Naive thymus-derived CD4-positive, alpha-beta T cell (primary cell): Measurements from ENCODE around the gene ZDHHC14. TPM values are rescaled to one million over a fixed set of nuclear protein-coding genes. Genes with fewer than 3 reads are reported as not detected.
A peak's percentile ranks its signal among the peaks of the same experiment; 100 is the strongest.

ENCODE experiments used
- ATAC-seq: fragments of 150-1000 bp; cut with Tn5 transposase; 2 replicates; pipeline ENCODE4 v1.10.0; 2021; ENCODE audit warnings: mild to moderate bottlenecking, moderate library complexity
- CTCF ChIA-PET: fragments of 350-600 bp; sonication (Branson Sonifier 250); formaldehyde crosslinking; loops from one replicate; lab custom pipeline; 2021; ENCODE audit warnings: antibody characterized with exemption; lab: Charles Lee
- POLR2A ChIA-PET: fragments of 350-600 bp; sonication (Branson Sonifier 250); formaldehyde crosslinking; loops from one replicate; lab custom pipeline; 2021; ENCODE audit warnings: antibody characterized with exemption, inconsistent platforms; lab: Charles Lee
- DNase-seq, 9 donors: peaks; one replicate each; pipeline versions ENCODE4 v3.0.0 to v3.0.0-alpha.2; 2020 to 2022; ENCODE audit warnings: mixed read lengths in 1 of 9
- H3K27ac ChIP-seq: one replicate; pipeline ENCODE4 v1.7.0; 2013; ENCODE audit warnings: mild to moderate bottlenecking, low read depth, low read length, moderate library complexity
- H3K27me3 ChIP-seq, 2 donors: one replicate each; pipeline ENCODE4 v1.7.0; 2013; ENCODE audit warnings: low read length in 2 of 2, mild to moderate bottlenecking in 2 of 2, moderate library complexity in 2 of 2; ENCODE audit not compliant: control insufficient read depth in 2 of 2, insufficient read depth in 2 of 2
- H3K36me3 ChIP-seq, 3 experiments: 1 replicate in 2 of 3; 2 replicates in 1 of 3; pipeline ENCODE4 v1.7.0; 2013; ENCODE audit warnings: low read length in 3 of 3, mild to moderate bottlenecking in 3 of 3, moderate library complexity in 1 of 3; ENCODE audit not compliant: insufficient read depth in 3 of 3, control insufficient read depth in 2 of 3
- H3K4me1 ChIP-seq, 2 donors: one replicate each; pipeline ENCODE4 v1.7.0; 2013; ENCODE audit warnings: low read length in 2 of 2, mild to moderate bottlenecking in 2 of 2, moderate library complexity in 1 of 2; ENCODE audit not compliant: control insufficient read depth in 2 of 2, insufficient read depth in 2 of 2
- H3K4me3 ChIP-seq: 2 replicates; pipeline ENCODE4 v1.7.0; 2013; ENCODE audit warnings: mild to moderate bottlenecking, low read length
- H3K9me3 ChIP-seq, 3 experiments: 1 replicate in 2 of 3; 2 replicates in 1 of 3; pipeline ENCODE4 v1.7.0; 2013; ENCODE audit warnings: low read length in 3 of 3; ENCODE audit not compliant: control insufficient read depth in 2 of 3
- H3K27ac Mint-ChIP-seq, 9 donors: one replicate each; pipeline ENCODE4 v1.8.0; 2020 to 2022; ENCODE audit warnings: mixed read lengths in 9 of 9, mild to moderate bottlenecking in 8 of 9, moderate library complexity in 5 of 9, inconsistent platforms in 2 of 9
- H3K27me3 Mint-ChIP-seq, 5 donors: one replicate each; pipeline ENCODE4 v1.8.0; 2021 to 2022; ENCODE audit warnings: mixed read lengths in 5 of 5, mild to moderate bottlenecking in 1 of 5
- H3K36me3 Mint-ChIP-seq, 5 donors: one replicate each; pipeline ENCODE4 v1.8.0; 2020 to 2022; ENCODE audit warnings: mixed read lengths in 5 of 5, mild to moderate bottlenecking in 3 of 5, inconsistent platforms in 1 of 5
- H3K4me1 Mint-ChIP-seq, 7 donors: one replicate each; pipeline ENCODE4 v1.8.0; 2020 to 2022; ENCODE audit warnings: mixed read lengths in 7 of 7, mild to moderate bottlenecking in 3 of 7, inconsistent platforms in 1 of 7
- H3K4me3 Mint-ChIP-seq, 10 donors: one replicate each; pipeline ENCODE4 v1.8.0; 2020 to 2022; ENCODE audit warnings: mild to moderate bottlenecking in 10 of 10, mixed read lengths in 10 of 10, moderate library complexity in 6 of 10, inconsistent platforms in 2 of 10
- H3K9me3 Mint-ChIP-seq, 11 donors: one replicate each; pipeline ENCODE4 v1.8.0; 2020 to 2022; ENCODE audit warnings: mixed read lengths in 11 of 11, mild to moderate bottlenecking in 4 of 11, inconsistent platforms in 1 of 11, moderate library complexity in 1 of 11
- intact Hi-C, 2 donors: fragments of 100-400 bp; cut with micrococcal nuclease; formaldehyde crosslinking; loops; one replicate each; pipeline ENCODE4 v1.15.1; 2023
- polyA plus RNA-seq, 2 donors: library from polyadenylated mRNA; unstranded; fragments of 300-500 nt; fragmentation: Illumina TruSeq; gene quantifications; one replicate each; pipeline ENCODE4 v1.2.3, GENCODE V29; 2021
- total RNA-seq, 6 experiments: library from RNA in 5 of 6; stranded (reverse) in 5 of 6; gene quantifications; 1 replicate in 5 of 6; 2 replicates in 1 of 6; pipeline ENCODE4 v1.2.3 and lab custom pipeline; 2021 to 2026

Gene ZDHHC14
- total and polyA plus RNA-seq, 7 experiments from 2014 or later, result 0.13 to 18.2 (median 0.95) TPM

DNA sequence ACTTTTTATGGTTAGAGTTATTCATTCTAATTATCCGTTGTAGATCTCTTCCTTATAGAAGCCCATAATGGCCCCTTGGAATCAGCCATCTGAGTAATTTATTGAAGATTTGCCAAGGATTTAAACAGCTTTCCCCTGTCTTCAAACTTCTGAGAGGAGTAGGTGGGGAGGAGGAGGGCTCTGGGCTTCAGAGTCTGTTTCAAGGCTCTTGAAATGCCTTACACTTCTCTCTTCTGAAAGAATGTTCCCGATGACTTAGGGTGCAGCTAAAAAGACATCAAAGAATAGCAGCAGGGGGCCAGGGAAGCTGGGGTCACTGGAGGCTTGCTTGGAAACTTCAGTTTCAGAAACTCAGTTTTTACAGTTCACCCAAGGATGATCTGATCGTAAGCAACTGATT, 165.3 kb downstream of the ZDHHC14 start:
- POLR2A ChIA-PET, result interaction anchor here (1.1 kb wide), 1 partner anchor 21 kb away, joined by 3 read pairs; no protein-coding TSS in a partner anchor
- Histone ChIP-seq H3K27ac (no peak overlapping the region), H3K4me1 (peaks cover 5 to 13% of the 10 kb centered on the region in 2 donors), H3K27me3 (no peaks in the 10 kb centered on the region), H3K36me3 (no peaks in the 10 kb centered on the region), H3K9me3 (no peaks in the 10 kb centered on the region), H3K4me3 (no peak overlapping the region)
- Mint-ChIP-seq H3K9me3 (peaks cover 0 to 9% (median 1%) of the 10 kb centered on the region in 11 donors), H3K27ac (no peak overlapping the region), H3K4me3 (no peak overlapping the region), H3K4me1 (peaks cover 11 to 27% (median 20%) of the 10 kb centered on the region in 7 donors), H3K27me3 (peaks cover 0 to 8% (median 3%) of the 10 kb centered on the region in 5 donors), H3K36me3 (peaks cover 0 to 52% (median 6%) of the 10 kb centered on the region in 5 donors)
- intact Hi-C loops, result no loop called here
- CTCF ChIA-PET, result no interaction called here
- ATAC-seq (no peak), DNase-seq (no peak)

DNA sequence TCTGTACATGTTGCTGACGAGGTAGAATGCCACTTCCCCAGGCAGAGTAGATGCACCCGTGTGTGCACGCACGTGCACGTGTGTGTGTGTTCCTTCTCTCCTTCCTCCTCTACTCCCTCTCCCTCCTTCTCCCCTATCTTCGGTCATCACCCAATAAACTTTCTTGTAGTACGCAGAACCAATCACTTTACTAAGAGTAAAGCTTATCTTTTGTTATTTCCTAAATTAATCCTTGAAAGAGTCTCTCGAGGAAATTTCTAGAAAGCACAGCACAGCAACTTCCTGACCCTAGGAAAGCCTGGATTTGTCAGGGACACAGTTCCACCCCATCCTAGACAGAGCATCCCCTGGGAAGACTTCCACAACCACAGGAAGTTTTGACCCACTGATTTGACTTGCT, 166.1 kb downstream of the ZDHHC14 start:
- H3K4me3 ChIP-seq, result no peak overlapping the region
- H3K4me1 Mint-ChIP-seq, result peaks cover 15 to 30% (median 22%) of the 10 kb centered on the region in 7 donors
- intact Hi-C loops, result no loop called here
- peaks cover 5 to 13% of the 10 kb centered on the region in 2 donors for H3K4me1 ChIP-seq
- H3K4me3 Mint-ChIP-seq, result no peak overlapping the region
- no peaks in the 10 kb centered on the region for H3K27me3 ChIP-seq
- no peak overlapping the region for H3K27ac Mint-ChIP-seq
- DNase-seq, result no peak
- H3K36me3 Mint-ChIP-seq, result peaks cover 3 to 49% (median 6%) of the 10 kb centered on the region in 5 donors
- H3K9me3 Mint-ChIP-seq, result peaks cover 0 to 9% (median 1%) of the 10 kb centered on the region in 11 donors
- ATAC-seq, result no peak
- peaks cover 0 to 8% (median 3%) of the 10 kb centered on the region in 5 donors for H3K27me3 Mint-ChIP-seq
- ChIA-PET CTCF (no interaction called here), POLR2A (no interaction called here)
- no peaks in the 10 kb centered on the region for H3K36me3 ChIP-seq
- no peaks in the 10 kb centered on the region for H3K9me3 ChIP-seq
- no peak overlapping the region for H3K27ac ChIP-seq

DNA sequence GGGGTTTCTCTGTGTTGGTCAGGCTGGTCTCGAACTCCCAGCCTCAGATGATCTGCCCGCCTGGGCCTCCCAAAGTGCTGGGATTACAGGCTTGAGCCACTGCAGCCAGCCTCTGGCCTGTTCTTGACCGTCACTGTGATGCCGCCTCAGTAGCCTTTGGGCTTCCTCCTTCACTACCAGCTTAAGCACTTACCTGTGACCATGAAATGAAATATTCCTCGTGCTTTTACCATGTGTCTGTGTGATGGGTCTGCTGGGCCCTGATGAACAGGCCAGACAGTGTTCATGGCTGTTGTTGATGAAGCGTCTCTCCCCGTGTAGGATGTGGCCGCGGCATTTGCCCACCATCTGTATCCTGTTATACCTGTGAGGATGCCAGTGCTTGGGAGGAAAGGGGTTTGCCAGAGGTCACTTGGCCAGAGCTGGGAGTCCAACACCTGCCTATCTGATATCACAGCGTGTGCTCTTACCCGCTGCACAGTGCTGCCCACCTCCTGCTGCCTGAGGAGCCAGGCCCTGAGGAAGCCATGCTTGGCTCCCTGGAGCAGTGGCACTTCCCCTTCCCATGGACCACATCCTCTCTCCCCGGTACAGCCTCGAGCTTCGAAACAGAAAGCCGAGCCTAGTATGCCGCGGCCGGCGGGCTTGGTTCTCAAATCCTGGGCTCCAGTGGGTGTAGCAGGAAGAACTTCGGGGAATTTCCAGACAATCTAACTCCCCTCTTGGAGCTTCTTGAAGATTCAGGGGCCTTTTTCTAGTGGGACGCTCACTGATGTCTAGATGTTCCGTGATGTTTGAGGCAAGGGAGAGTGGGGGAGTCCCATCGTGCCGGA, 167.9 kb downstream of the ZDHHC14 start:
- intact Hi-C loops, result no loop called here
- Histone ChIP-seq H3K36me3 (no peaks in the 10 kb centered on the region), H3K4me3 (no peak overlapping the region), H3K27ac (no peak overlapping the region), H3K4me1 (peaks cover 5 to 13% of the 10 kb centered on the region in 2 donors), H3K9me3 (no peaks in the 10 kb centered on the region), H3K27me3 (no peaks in the 10 kb centered on the region)
- Mint-ChIP-seq H3K27ac (no peak overlapping the region), H3K4me3 (peak overlapping the region in 6 of 10 donors; percentile 13 to 52 (median 34)), H3K4me1 (peaks cover 17 to 30% (median 22%) of the 10 kb centered on the region in 7 donors), H3K36me3 (peaks cover 4 to 39% (median 4%) of the 10 kb centered on the region in 5 donors), H3K9me3 (peaks cover 0 to 9% (median 1%) of the 10 kb centered on the region in 11 donors), H3K27me3 (peaks cover 0 to 12% (median 5%) of the 10 kb centered on the region in 5 donors)
- no peak for DNase-seq
- POLR2A ChIA-PET, result interaction anchor here (0.6 kb wide), 1 partner anchor 521 kb away, joined by 3 read pairs; no protein-coding TSS in a partner anchor
- CTCF ChIA-PET, result no interaction called here
- peak; percentile 62 for ATAC-seq

DNA sequence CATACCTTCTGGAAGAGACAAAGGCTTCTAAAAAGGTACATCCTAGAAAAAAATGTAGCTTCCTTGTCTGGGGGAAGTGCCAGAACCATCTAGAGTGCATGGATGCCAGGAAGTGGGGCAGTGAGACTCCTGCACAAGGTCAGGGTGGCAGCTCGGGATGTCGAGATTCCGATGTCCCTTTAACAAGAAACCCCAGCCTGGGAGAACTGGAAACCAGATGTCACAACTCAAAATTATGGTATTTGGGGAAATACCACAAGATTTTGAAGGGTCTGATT, 168.4 kb downstream of the ZDHHC14 start:
- Mint-ChIP-seq H3K27ac (no peak overlapping the region), H3K27me3 (peaks cover 0 to 12% (median 5%) of the 10 kb centered on the region in 5 donors), H3K36me3 (peaks cover 4 to 35% (median 4%) of the 10 kb centered on the region in 5 donors), H3K4me1 (peaks cover 17 to 30% (median 22%) of the 10 kb centered on the region in 7 donors), H3K9me3 (peaks cover 0 to 9% (median 1%) of the 10 kb centered on the region in 11 donors), H3K4me3 (peak overlapping the region in 6 of 10 donors; percentile 13 to 52 (median 34))
- no peaks in the 10 kb centered on the region for H3K9me3 ChIP-seq
- no peaks in the 10 kb centered on the region for H3K36me3 ChIP-seq
- POLR2A ChIA-PET, result interaction anchor here (0.5 to 0.6 kb wide), 2 partner anchors 8 to 520 kb away, joined by 3 to 4 read pairs; no protein-coding TSS in a partner anchor
- DNase-seq (no peak), ATAC-seq (no peak)
- H3K27me3 ChIP-seq, result no peaks in the 10 kb centered on the region
- no peak overlapping the region for H3K27ac ChIP-seq
- H3K4me3 ChIP-seq, result no peak overlapping the region
- peaks cover 5 to 13% of the 10 kb centered on the region in 2 donors for H3K4me1 ChIP-seq
- CTCF ChIA-PET, result no interaction called here
- intact Hi-C loops, result no loop called here

DNA sequence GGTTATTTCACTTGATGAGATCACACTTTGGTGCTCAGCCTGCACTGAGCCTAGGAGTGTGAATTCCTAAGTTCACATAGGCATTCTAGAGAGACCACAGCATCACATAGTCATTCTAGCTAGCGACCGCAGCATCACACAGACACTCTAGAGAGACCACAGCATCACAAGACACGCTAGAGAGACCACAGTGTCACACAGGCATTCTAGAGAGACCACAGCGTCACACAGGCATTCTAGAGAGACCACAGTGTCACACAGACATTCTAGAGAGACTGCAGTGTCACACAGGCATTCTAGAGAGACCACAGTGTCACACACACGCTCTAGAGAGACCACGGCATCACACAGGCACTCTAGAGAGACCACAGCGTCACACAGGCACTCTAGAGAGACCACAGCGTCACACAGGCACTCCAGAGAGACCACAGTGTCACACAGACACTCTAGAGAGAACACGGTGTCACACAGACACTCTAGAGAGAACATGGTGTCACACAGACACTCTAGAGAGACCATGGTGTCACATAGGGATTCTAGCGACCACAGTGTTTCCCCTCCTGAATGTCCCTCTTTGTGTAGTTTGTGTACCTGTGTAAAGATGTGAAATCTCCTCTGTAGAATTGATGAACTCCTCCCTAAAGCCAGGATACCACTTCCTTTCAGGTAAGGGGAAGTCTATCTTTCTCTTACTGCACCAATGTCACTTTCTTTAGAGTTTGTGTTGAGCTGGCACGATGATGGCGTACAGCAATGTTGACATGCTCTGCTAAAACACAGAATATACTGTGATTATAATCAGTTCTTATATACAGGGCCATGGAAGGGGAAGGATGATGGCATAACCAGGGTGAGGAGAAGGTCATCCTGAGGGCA, 169.4 kb downstream of the ZDHHC14 start:
- H3K27me3 ChIP-seq, result no peaks in the 10 kb centered on the region
- no peaks in the 10 kb centered on the region for H3K36me3 ChIP-seq
- Mint-ChIP-seq H3K9me3 (peaks cover 0 to 5% (median 0%) of the 10 kb centered on the region in 11 donors), H3K27ac (peak overlapping the region in 7 of 9 donors; percentile 2 to 63 (median 28)), H3K4me3 (peak overlapping the region in 4 of 10 donors; percentile 9 to 43 (median 13)), H3K27me3 (peaks cover 0 to 17% (median 5%) of the 10 kb centered on the region in 5 donors), H3K4me1 (peaks cover 17 to 30% (median 22%) of the 10 kb centered on the region in 7 donors), H3K36me3 (peaks cover 0 to 27% (median 4%) of the 10 kb centered on the region in 5 donors)
- CTCF ChIA-PET, result interaction anchor here (1.4 kb wide), 1 partner anchor 16 kb away, joined by 3 read pairs; no protein-coding TSS in a partner anchor
- no peak overlapping the region for H3K27ac ChIP-seq
- peaks cover 5 to 13% of the 10 kb centered on the region in 2 donors for H3K4me1 ChIP-seq
- no peaks in the 10 kb centered on the region for H3K9me3 ChIP-seq
- no peak overlapping the region for H3K4me3 ChIP-seq
- POLR2A ChIA-PET, result no interaction called here
- ATAC-seq (peak; percentile 70), DNase-seq (peak in 5 of 9 donors; percentile 15 to 34 (median 21))
- intact Hi-C loops, result no loop called here
